ENCODE results near the gene SFXN5.
A peak's percentile ranks its signal among the peaks of the same experiment; 100 is the strongest.

SFXN5 gene

GRCh38 chr2:72900191-72900825 lies 171.2 kb downstream of the SFXN5 start:
- DNase-seq (ENCODE audit: low read depth, low spot score) = no peak

- DNase-seq (ENCODE audit: low read depth, low spot score) = no peak
These were observed 173.0 kb downstream of the SFXN5 start for GRCh38 chr2:72898585-72898906.

DNA sequence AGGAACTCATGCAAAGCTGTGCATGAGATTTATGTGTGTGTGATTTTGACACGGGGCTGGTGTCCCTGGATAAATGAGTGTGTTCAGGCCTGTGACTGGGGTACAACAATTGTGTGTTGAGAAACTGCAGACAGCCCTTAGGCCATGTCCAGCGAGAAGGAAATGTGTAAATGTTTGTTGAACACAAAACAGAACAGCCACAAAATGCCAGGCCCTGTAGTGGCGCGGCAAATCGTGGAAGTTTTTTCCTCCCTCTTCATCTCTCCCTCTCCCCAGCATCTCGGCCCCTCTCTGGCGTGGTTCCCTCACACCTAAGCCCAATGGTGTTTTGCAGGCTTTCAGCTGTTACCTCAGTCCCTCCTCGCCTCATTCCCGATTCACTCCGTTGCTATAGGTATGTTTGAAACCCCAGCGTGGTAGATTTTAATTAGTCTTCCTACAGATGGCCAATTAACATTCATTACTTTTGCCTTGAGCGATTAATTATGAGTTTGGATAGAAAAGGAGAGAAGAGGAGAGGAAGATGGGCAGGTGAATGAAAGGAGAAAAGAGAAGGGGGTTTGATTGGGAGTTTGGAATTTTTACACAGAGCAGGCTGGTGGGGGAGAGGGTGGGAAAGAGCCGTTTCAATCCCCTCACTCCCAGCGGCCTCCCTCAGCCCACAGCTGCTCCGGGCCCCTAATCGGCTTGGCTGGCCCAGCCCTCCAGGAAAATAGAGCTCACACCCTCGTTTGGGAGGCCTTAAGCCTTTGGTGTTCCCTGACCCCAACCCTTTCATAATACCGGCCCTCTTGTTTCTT lies 173.5 kb downstream of the SFXN5 start:
- no peak for DNase-seq (ENCODE audit: low read depth, low spot score)

DNA sequence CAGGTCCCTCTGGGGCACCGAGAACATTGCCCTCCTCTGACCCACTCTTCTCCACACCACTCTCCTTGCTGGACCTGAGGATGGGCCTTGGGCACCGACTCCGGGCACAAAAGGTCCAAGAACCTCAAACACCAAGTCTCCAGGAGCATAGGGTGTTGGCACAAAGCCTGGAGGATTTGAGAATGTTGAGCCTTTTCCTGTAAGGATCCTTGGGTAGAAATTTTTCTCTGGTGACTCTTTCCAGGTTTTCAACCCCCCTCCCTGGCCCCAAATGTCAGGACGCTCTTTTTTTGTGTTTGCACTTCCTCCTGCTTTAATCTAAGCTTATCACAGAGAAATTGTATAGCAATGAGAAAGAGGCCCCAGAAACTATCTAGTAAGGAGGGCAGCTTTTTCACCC lies 175.1 kb downstream of the SFXN5 start:
- DNase-seq (ENCODE audit: low read depth, low spot score) = no peak

GRCh38 chr2:72895759-72896281 lies 175.7 kb downstream of the SFXN5 start:
- no peak for DNase-seq (ENCODE audit: low read depth, low spot score)

- DNase-seq (ENCODE audit: low read depth, low spot score) = no peak
These were observed 176.4 kb downstream of the SFXN5 start for GRCh38 chr2:72895154-72895553.

- DNase-seq (ENCODE audit: low read depth, low spot score) = no peak
These were observed 177.0 kb downstream of the SFXN5 start for GRCh38 chr2:72894514-72894913.

GRCh38 chr2:72893594-72894319 lies 177.8 kb downstream of the SFXN5 start:
- peak; percentile 35 for DNase-seq (ENCODE audit: low read depth, low spot score)

DNA sequence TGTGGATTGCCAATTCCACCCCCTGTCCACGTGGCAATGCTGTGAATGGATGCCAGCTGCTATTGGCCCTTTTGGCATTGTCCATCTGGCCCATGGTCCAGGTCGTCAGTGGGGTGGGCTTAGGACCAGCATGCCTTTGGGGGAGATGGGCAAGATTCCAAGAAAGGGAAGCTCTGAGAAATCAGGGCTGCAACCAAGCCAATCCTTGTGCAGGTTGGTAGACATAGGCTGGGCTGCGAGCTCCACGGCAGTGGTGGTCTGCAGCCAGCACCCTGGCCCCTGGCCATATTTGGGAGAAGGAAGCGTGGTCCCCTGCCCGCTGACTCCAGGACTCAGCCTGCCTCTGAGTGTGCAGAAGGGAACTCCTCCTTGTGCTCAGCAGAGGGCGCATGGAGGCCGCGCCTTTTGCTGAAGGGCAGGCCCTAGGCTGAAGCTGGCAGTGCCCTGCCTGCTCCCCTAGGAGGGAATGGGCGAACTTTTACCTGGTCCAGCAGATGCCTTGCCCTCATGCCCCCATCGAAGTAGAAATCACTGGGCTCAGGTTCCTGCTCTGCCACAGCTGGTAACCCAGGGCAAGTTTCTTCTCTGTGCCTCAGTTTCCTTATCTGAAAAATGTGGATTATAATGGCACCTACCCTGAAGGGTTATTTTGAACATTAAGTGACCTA lies 178.9 kb downstream of the SFXN5 start:
- peak; percentile 24 for DNase-seq (ENCODE audit: low read depth, low spot score)

All from smooth muscle cell of the brain vasculature (primary cell).